Stimulated activated CD4-positive, alpha-beta T cell treated with anti-CD3 and anti-CD28 coated beads, Interleukin-1b, Interleukin-23, amount 100 ng/mL, for 24 hours (primary cell): ENCODE measurements around the gene ZBTB16.

ENCODE experiments used
- DNase-seq, 4 experiments: peaks; one replicate each; pipeline ENCODE4 v3.0.0-alpha.2; 2020; ENCODE audit warnings: low read depth in 4 of 4, low spot score in 1 of 4

Gene ZBTB16

GRCh38 chr11:114197799-114198500, 138.4 kb downstream of the ZBTB16 start:
- DNase-seq: no peak

GRCh38 chr11:114199051-114199450, 139.5 kb downstream of the ZBTB16 start:
- DNase-seq: no peak

- DNase-seq: no peak
Observed at GRCh38 chr11:114200351-114201133, 141.0 kb downstream of the ZBTB16 start.

GRCh38 chr11:114201219-114201618, 141.7 kb downstream of the ZBTB16 start:
- no peak for DNase-seq

- no peak for DNase-seq
Observed at GRCh38 chr11:114202011-114202609, 142.6 kb downstream of the ZBTB16 start.

- no peak for DNase-seq
Observed at GRCh38 chr11:114207096-114207495, 147.6 kb downstream of the ZBTB16 start.

GRCh38 chr11:114208377-114208776, 148.9 kb downstream of the ZBTB16 start:
- no peak for DNase-seq

- DNase-seq: no peak
Observed at GRCh38 chr11:114209343-114209742, 149.8 kb downstream of the ZBTB16 start.

- DNase-seq: no peak
Observed at GRCh38 chr11:114209904-114210303, 150.4 kb downstream of the ZBTB16 start.

GRCh38 chr11:114211444-114212121, 152.1 kb downstream of the ZBTB16 start:
- DNase-seq: no peak

- DNase-seq: no peak
Observed at GRCh38 chr11:114213622-114214021, 154.1 kb downstream of the ZBTB16 start.

GRCh38 chr11:114215428-114215827, 155.9 kb downstream of the ZBTB16 start:
- DNase-seq: no peak

GRCh38 chr11:114215871-114216795, 156.6 kb downstream of the ZBTB16 start:
- no peak for DNase-seq

GRCh38 chr11:114216796-114217180, 157.3 kb downstream of the ZBTB16 start:
- no peak for DNase-seq

- DNase-seq: no peak
Observed at GRCh38 chr11:114218508-114218907, 159.0 kb downstream of the ZBTB16 start.

- DNase-seq: no peak
Observed at GRCh38 chr11:114219559-114220349, 160.2 kb downstream of the ZBTB16 start.

GRCh38 chr11:114221037-114221436, 161.5 kb downstream of the ZBTB16 start:
- DNase-seq: no peak

GRCh38 chr11:114225661-114226060, 166.2 kb downstream of the ZBTB16 start:
- no peak for DNase-seq

GRCh38 chr11:114226356-114226755, 166.8 kb downstream of the ZBTB16 start:
- no peak for DNase-seq
